Left cardiac atrium (tissue), 2 donors: ENCODE data around the gene THNSL1. TPM values are rescaled to one million over a fixed set of nuclear protein-coding genes. Genes with fewer than 3 reads are reported as not detected.

Experiments used
- total RNA-seq, 2 donors: library from RNA; stranded (reverse); fragmentation: NEBNext Ultra II Directional; extraction: Animal tissue kit (Norgen Biotek cat#: 25700); gene quantifications; one replicate each; pipeline ENCODE4 v1.2.1, GENCODE V29; 2021
- donor health status: DM: no; HTN: yes; CAD: no; lungs with severe emphysema.
- donor health status: DM: yes; HTN: yes; CAD: no.

The THNSL1 gene
- total RNA-seq, 2 donors from 2014 or later = 2.6 to 4.4 TPM

Other genes with a start within 250 kb of the THNSL1 start
- 1 to 10 TPM; 6.3 to 6.6 TPM for gene PRTFDC1, start 64.0 kb upstream of the THNSL1 start, total RNA-seq
- not detected for gene ENKUR, start 454 bp upstream of the THNSL1 start, total RNA-seq
- under 1 TPM in 1 of 2 donors, not detected in 1; 0.05 TPM for gene GPR158, start 158.4 kb downstream of the THNSL1 start, total RNA-seq